K562 (cell line): ENCODE data around the gene PPP1R13L. TPM values are rescaled to one million over a fixed set of nuclear protein-coding genes. Genes with fewer than 3 reads are reported as not detected.

Source experiments
- ASH1L ChIP-seq: fragments of 450-650 bp; IDR thresholded peaks from 2 replicates; pipeline ENCODE4 v1.6.1; 2018; ENCODE audit warnings: borderline replicate concordance, mild to moderate bottlenecking, low read depth; ENCODE audit not compliant: partially characterized antibody
- FOXK2 ChIP-seq, 2 experiments: fragments of 450-650 bp; IDR thresholded peaks in 1 of 2; conservative IDR thresholded peaks in 1 of 2; 2 replicates each; pipeline ENCODE4 v1.6.1; 2016; ENCODE audit warnings: low read depth in 2 of 2, mild to moderate bottlenecking in 1 of 2
- HCFC1 ChIP-seq: IDR thresholded peaks from 2 replicates; pipeline ENCODE4 v1.6.1; 2012; ENCODE audit warnings: low read depth, low read length, improper control_type of control experiment
- NR2C2 ChIP-seq, 2 experiments: fragments of 200-800 bp in 1 of 2; sonication (Bioruptor generic) in 1 of 2; sonication (generic) in 1 of 2; formaldehyde crosslinking in 1 of 2; IDR thresholded peaks; 2 replicates each; pipeline versions ENCODE4 v1.6.1 to v1.8.0; 2016 to 2022; ENCODE audit warnings: mild to moderate bottlenecking in 1 of 2, missing compliant biosample characterization in 1 of 2, missing genetic modification characterization in 1 of 2, missing genetic modification reagents in 1 of 2
- PYGO2 ChIP-seq: fragments of 450-650 bp; IDR thresholded peaks from 2 replicates; pipeline ENCODE4 v1.6.1; 2016; ENCODE audit warnings: mild to moderate bottlenecking, missing genetic modification characterization, moderate library complexity, missing compliant biosample characterization
- SIN3A ChIP-seq, 2 experiments: fragments of 150-350 bp in 1 of 2; IDR thresholded peaks; 2 replicates each; pipeline ENCODE4 v1.6.1; 2011 to 2016; ENCODE audit warnings: borderline replicate concordance in 2 of 2, low read depth in 2 of 2, low read length in 2 of 2, mild to moderate bottlenecking in 2 of 2, moderate library complexity in 2 of 2; ENCODE audit not compliant: control insufficient read depth in 1 of 2
- SUPT5H ChIP-seq: fragments of 450-650 bp; IDR thresholded peaks from 2 replicates; pipeline ENCODE4 v1.6.1; 2016
- ZSCAN29 ChIP-seq: fragments of 450-650 bp; IDR thresholded peaks from 2 replicates; pipeline ENCODE4 v1.6.1; 2017
- polyA plus RNA-seq, 8 experiments: library from polyadenylated mRNA; depleted of rRNA in 4 of 8; stranded (reverse) in 5 of 8; unstranded in 3 of 8; fragments of >200 nt; fragmentation: Nextera tagmentation in 2 of 8; fragmentation: Illumina TruSeq in 1 of 8; extraction: Ambion mirVana in 2 of 8; extraction: Trizol in 1 of 8; gene quantifications; 2 replicates each; pipeline versions ENCODE4 v1.2.1 to v1.2.3, GENCODE V29; 2011 to 2014; ENCODE audit warnings: inconsistent platforms in 1 of 8, missing spikeins in 1 of 8
- total RNA-seq, 7 experiments: library from RNA; depleted of rRNA in 6 of 7; stranded (reverse); fragments of >200 nt in 6 of 7; fragmentation: Illumina TruSeq in 2 of 7; extraction: Trizol in 2 of 7; gene quantifications; 2 replicates each; pipeline versions ENCODE4 v1.2.1 to v1.2.3, GENCODE V29; 2011 to 2021; ENCODE audit warnings: low replicate concordance in 1 of 7
- TF ChIP-seq, protein P1 (sequence below): fragments of 200-800 bp; sonication (Bioruptor generic); IDR thresholded peaks from 2 replicates; pipeline ENCODE4 v1.6.1; 2017; ENCODE audit warnings: missing genetic modification characterization, missing compliant biosample characterization
- TF ChIP-seq, protein P2 (sequence below): sonication (generic); formaldehyde crosslinking; IDR thresholded peaks from 2 replicates; pipeline ENCODE4 v1.8.0; 2022; ENCODE audit warnings: mild to moderate bottlenecking, missing genetic modification reagents
- TF ChIP-seq, protein P3 (sequence below), 2 experiments: fragments of 450-650 bp; conservative IDR thresholded peaks; 2 replicates each; pipeline ENCODE4 v1.6.1; 2017; ENCODE audit warnings: mild to moderate bottlenecking in 2 of 2, moderate library complexity in 2 of 2
- TF ChIP-seq, protein P4 (sequence below): fragments of 450-650 bp; formaldehyde crosslinking; IDR thresholded peaks from 2 replicates; pipeline ENCODE4 v1.4.0; 2020; ENCODE audit warnings: mild to moderate bottlenecking, moderate library complexity
- TF ChIP-seq, protein P5 (sequence below): sonication (generic); formaldehyde crosslinking; IDR thresholded peaks from 2 replicates; pipeline ENCODE4 v1.8.0; 2022; ENCODE audit warnings: mild to moderate bottlenecking, low read depth, missing genetic modification reagents
- TF ChIP-seq, protein P6 (sequence below): sonication (generic); formaldehyde crosslinking; IDR thresholded peaks from 2 replicates; pipeline ENCODE4 v1.8.1; 2023; ENCODE audit warnings: mild to moderate bottlenecking, missing genetic modification reagents, moderate library complexity

PPP1R13L gene
- total and polyA plus RNA-seq, 9 of the 15 experiments (the other 6 are each of a cell fraction or from before 2014, with no cell fraction given) = 0.32 to 6.7 (median 2.0) TPM

DNA sequence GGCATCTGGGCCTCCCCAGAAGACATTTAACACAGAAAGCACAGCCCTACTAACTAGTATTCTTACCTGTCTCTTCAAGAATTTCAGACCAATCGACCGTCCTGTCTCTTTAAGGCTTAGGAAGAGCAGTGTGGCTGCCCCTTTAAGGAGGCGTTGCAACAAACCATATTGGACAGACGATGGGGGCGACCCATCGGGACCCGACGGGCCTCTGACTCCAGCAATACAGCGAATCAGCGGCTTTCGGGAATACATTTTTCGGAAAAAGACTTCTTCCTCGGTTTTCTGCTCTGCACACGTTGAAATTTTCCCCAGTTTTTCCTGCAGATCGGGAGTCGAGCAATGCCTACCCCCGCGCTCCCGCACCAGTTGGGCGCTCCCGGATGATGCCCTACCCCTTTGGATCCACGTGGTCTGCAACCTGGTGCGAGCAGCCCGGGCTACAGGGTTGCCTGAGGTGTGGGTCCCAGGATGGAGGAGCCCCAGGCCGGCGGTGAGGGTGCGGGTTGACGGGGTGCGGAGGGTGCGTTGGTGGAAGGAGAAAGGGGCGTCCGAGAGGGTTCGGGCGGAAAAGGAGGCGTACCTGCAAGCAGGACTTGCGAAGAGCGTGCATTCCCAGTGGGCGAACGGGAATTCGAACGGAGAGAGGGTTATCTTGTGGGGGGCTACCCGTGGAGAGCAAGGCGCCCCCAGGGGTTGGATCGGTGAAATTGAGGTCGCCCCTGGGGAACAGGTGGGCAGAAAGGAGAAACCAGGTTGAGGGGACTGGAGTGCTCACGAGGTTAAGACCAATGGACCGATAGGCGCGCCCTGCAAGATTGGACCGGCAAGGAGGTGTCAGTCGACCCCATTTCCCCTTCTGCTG lies 1.6 kb upstream of the PPP1R13L start, which contains the start of gene POLR1G (continued):
- TF ChIP-seq, protein P1, sequence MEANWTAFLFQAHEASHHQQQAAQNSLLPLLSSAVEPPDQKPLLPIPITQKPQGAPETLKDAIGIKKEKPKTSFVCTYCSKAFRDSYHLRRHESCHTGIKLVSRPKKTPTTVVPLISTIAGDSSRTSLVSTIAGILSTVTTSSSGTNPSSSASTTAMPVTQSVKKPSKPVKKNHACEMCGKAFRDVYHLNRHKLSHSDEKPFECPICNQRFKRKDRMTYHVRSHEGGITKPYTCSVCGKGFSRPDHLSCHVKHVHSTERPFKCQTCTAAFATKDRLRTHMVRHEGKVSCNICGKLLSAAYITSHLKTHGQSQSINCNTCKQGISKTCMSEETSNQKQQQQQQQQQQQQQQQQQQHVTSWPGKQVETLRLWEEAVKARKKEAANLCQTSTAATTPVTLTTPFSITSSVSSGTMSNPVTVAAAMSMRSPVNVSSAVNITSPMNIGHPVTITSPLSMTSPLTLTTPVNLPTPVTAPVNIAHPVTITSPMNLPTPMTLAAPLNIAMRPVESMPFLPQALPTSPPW (CRISPR knock-in tag) = 0 out of 2 replicates have a peak, but pooled peaks have one; percentile 19
- TF ChIP-seq ZSCAN29 = no peak
- TF ChIP-seq, protein P2, sequence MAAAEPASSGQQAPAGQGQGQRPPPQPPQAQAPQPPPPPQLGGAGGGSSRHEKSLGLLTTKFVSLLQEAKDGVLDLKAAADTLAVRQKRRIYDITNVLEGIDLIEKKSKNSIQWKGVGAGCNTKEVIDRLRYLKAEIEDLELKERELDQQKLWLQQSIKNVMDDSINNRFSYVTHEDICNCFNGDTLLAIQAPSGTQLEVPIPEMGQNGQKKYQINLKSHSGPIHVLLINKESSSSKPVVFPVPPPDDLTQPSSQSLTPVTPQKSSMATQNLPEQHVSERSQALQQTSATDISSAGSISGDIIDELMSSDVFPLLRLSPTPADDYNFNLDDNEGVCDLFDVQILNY (CRISPR knock-in tag) = no peak
- TF ChIP-seq HCFC1 = peak; percentile 51
- TF ChIP-seq ASH1L = peak; percentile 93
- peak; percentile 83 to 100 for TF ChIP-seq FOXK2 (conservative IDR thresholded peaks at IDR 0.05 in 1 of 2, IDR thresholded peaks at IDR 0.05 in 1 of 2; ENCODE audit: low read depth in 2 of 2)
- TF ChIP-seq, protein P3, sequence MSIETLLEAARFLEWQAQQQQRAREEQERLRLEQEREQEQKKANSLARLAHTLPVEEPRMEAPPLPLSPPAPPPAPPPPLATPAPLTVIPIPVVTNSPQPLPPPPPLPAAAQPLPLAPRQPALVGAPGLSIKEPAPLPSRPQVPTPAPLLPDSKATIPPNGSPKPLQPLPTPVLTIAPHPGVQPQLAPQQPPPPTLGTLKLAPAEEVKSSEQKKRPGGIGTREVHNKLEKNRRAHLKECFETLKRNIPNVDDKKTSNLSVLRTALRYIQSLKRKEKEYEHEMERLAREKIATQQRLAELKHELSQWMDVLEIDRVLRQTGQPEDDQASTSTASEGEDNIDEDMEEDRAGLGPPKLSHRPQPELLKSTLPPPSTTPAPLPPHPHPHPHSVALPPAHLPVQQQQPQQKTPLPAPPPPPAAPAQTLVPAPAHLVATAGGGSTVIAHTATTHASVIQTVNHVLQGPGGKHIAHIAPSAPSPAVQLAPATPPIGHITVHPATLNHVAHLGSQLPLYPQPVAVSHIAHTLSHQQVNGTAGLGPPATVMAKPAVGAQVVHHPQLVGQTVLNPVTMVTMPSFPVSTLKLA (conservative IDR thresholded peaks at IDR 0.05) = peak; percentile 99 to 100
- TF ChIP-seq, protein P4, sequence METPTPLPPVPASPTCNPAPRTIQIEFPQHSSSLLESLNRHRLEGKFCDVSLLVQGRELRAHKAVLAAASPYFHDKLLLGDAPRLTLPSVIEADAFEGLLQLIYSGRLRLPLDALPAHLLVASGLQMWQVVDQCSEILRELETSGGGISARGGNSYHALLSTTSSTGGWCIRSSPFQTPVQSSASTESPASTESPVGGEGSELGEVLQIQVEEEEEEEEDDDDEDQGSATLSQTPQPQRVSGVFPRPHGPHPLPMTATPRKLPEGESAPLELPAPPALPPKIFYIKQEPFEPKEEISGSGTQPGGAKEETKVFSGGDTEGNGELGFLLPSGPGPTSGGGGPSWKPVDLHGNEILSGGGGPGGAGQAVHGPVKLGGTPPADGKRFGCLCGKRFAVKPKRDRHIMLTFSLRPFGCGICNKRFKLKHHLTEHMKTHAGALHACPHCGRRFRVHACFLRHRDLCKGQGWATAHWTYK (CRISPR knock-in tag) = 0 out of 2 replicates have a peak, but pooled peaks have one; percentile 44
- TF ChIP-seq, protein P5, sequence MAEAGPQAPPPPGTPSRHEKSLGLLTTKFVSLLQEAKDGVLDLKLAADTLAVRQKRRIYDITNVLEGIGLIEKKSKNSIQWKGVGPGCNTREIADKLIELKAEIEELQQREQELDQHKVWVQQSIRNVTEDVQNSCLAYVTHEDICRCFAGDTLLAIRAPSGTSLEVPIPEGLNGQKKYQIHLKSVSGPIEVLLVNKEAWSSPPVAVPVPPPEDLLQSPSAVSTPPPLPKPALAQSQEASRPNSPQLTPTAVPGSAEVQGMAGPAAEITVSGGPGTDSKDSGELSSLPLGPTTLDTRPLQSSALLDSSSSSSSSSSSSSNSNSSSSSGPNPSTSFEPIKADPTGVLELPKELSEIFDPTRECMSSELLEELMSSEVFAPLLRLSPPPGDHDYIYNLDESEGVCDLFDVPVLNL (CRISPR knock-in tag) = 0 out of 2 replicates have a peak, but pooled peaks have one; percentile 15
- 0 out of 2 replicates have a peak, but pooled peaks have one; percentile 27 for TF ChIP-seq PYGO2
- TF ChIP-seq SUPT5H = peak; percentile 87
- TF ChIP-seq NR2C2 (CRISPR knock-in tag; IDR thresholded peaks at IDR 0.05) = no peak
- TF ChIP-seq NR2C2 (tag; IDR thresholded peaks at IDR 0.05) = no peak
- TF ChIP-seq, protein P6, sequence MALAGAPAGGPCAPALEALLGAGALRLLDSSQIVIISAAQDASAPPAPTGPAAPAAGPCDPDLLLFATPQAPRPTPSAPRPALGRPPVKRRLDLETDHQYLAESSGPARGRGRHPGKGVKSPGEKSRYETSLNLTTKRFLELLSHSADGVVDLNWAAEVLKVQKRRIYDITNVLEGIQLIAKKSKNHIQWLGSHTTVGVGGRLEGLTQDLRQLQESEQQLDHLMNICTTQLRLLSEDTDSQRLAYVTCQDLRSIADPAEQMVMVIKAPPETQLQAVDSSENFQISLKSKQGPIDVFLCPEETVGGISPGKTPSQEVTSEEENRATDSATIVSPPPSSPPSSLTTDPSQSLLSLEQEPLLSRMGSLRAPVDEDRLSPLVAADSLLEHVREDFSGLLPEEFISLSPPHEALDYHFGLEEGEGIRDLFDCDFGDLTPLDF (CRISPR knock-in tag) = peak; percentile 38; the same call in 1 of the 2 replicates
- peak; percentile 99 for TF ChIP-seq SIN3A (IDR thresholded peaks at IDR 0.05; ENCODE audit: borderline replicate concordance in 2 of 2, control insufficient read depth in 1 of 2, low read depth in 2 of 2, low read length in 2 of 2)
